ENCODE results near the gene ACOX2.

ACOX2 gene

GRCh38 chr3:58567251-58567515, 30.2 kb upstream of the ACOX2 start:
- peaks cover 3% of the 10 kb centered on the region for H3K4me1 ChIP-seq (ENCODE audit: control insufficient read depth, insufficient read depth, low read length, poor library complexity, severe bottlenecking)
- H3K27me3 ChIP-seq (replicated peaks; ENCODE audit: control insufficient read depth, insufficient read depth, low read length, poor library complexity, severe bottlenecking) = no peaks in the 10 kb centered on the region
- DNase-seq = no peak
- no peaks in the 10 kb centered on the region for H3K36me3 ChIP-seq (ENCODE audit: control insufficient read depth, insufficient read depth, low read length)
- H3K4me3 ChIP-seq (ENCODE audit: insufficient read depth, low read depth, low read length, poor library complexity, severe bottlenecking) = no peak overlapping the region
- no peak overlapping the region for H3K27ac ChIP-seq (ENCODE audit: insufficient read depth, low read length, poor library complexity, severe bottlenecking)
- no peaks in the 10 kb centered on the region for H3K9me3 ChIP-seq (ENCODE audit: control insufficient read depth, low read length)

DNA sequence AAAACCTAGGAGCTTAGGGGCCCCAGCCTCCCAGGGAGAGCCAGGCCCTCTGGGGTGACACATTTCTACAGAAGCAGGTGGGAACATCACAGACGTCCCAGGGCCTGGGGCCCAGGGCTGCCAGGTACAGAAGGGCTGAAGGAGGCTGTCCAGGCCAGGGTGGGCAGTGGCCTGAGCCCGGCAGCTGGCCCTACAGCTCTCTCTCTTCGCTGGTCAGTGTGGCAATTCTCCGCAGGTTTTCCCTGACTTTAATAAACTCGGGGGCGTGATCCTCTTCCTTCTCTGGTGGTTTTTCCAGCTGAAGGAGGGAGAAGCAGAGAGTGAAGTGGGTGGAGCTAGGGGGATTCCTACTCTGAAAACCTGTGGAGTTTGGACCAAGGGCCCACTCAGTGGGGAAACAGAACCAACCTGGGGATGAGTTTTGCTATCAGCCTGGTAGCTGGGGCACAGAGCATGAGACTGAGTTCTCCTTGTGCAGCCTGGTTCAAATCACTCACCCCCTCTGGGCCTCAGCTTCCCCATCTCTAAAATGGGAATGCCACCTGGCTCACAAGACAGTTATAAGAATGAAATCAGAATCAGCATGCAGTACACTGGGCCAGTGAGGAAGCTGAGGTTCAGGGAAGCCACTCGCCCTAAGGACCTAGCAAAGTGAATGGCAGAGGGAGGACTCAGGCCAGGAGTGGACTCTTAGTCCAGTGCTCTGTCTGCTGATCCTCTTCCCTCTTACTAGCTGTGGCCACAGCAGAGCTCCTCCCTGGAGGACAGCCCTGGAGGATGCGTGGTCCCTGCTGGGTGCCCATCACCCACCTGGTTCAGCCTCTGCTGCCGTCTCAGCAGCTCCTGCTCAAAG, 29.6 kb upstream of the ACOX2 start:
- Histone ChIP-seq H3K4me1 (ENCODE audit: control insufficient read depth, insufficient read depth, low read length, poor library complexity, severe bottlenecking) (peaks cover 3% of the 10 kb centered on the region), H3K27me3 (replicated peaks; ENCODE audit: control insufficient read depth, insufficient read depth, low read length, poor library complexity, severe bottlenecking) (no peaks in the 10 kb centered on the region), H3K9me3 (ENCODE audit: control insufficient read depth, low read length) (no peaks in the 10 kb centered on the region), H3K36me3 (ENCODE audit: control insufficient read depth, insufficient read depth, low read length) (no peaks in the 10 kb centered on the region), H3K4me3 (ENCODE audit: insufficient read depth, low read depth, low read length, poor library complexity, severe bottlenecking) (no peak overlapping the region), H3K27ac (ENCODE audit: insufficient read depth, low read length, poor library complexity, severe bottlenecking) (no peak overlapping the region)
- DNase-seq = no peak

- Histone ChIP-seq H3K4me3 (ENCODE audit: insufficient read depth, low read depth, low read length, poor library complexity, severe bottlenecking) (no peak overlapping the region), H3K27ac (ENCODE audit: insufficient read depth, low read length, poor library complexity, severe bottlenecking) (no peak overlapping the region), H3K36me3 (ENCODE audit: control insufficient read depth, insufficient read depth, low read length) (no peaks in the 10 kb centered on the region), H3K9me3 (ENCODE audit: control insufficient read depth, low read length) (no peaks in the 10 kb centered on the region), H3K4me1 (ENCODE audit: control insufficient read depth, insufficient read depth, low read length, poor library complexity, severe bottlenecking) (peaks cover 3% of the 10 kb centered on the region), H3K27me3 (replicated peaks; ENCODE audit: control insufficient read depth, insufficient read depth, low read length, poor library complexity, severe bottlenecking) (no peaks in the 10 kb centered on the region)
- no peak for DNase-seq
These were observed 28.8 kb upstream of the ACOX2 start for GRCh38 chr3:58565621-58566397.

GRCh38 chr3:58564456-58565160, 27.6 kb upstream of the ACOX2 start:
- Histone ChIP-seq H3K9me3 (ENCODE audit: control insufficient read depth, low read length) (no peaks in the 10 kb centered on the region), H3K27ac (ENCODE audit: insufficient read depth, low read length, poor library complexity, severe bottlenecking) (no peak overlapping the region), H3K4me3 (ENCODE audit: insufficient read depth, low read depth, low read length, poor library complexity, severe bottlenecking) (no peak overlapping the region), H3K36me3 (ENCODE audit: control insufficient read depth, insufficient read depth, low read length) (no peaks in the 10 kb centered on the region), H3K27me3 (replicated peaks; ENCODE audit: control insufficient read depth, insufficient read depth, low read length, poor library complexity, severe bottlenecking) (no peaks in the 10 kb centered on the region), H3K4me1 (ENCODE audit: control insufficient read depth, insufficient read depth, low read length, poor library complexity, severe bottlenecking) (peaks cover 3% of the 10 kb centered on the region)
- DNase-seq = no peak

DNA sequence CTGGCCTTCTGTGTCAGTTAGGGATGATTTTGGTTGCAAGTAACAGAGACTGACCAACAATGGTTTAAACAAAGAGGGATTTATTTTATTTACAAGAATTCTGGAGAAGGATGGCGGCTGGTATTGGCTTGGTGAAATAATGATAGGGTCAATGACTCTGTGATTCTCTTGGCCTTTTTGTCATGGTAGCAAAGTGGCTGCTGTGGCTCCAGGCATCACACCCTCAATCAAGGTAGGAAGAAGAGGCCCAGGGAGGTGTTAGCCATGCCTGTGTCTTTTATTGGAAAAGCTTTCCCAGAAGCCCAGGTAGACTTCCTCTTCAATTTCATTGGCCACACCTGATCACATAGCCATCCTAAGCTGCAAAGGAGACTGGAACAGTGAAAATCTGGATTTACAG, 27.1 kb upstream of the ACOX2 start:
- Histone ChIP-seq H3K27me3 (replicated peaks; ENCODE audit: control insufficient read depth, insufficient read depth, low read length, poor library complexity, severe bottlenecking) (no peaks in the 10 kb centered on the region), H3K27ac (ENCODE audit: insufficient read depth, low read length, poor library complexity, severe bottlenecking) (no peak overlapping the region), H3K4me1 (ENCODE audit: control insufficient read depth, insufficient read depth, low read length, poor library complexity, severe bottlenecking) (peaks cover 3% of the 10 kb centered on the region), H3K9me3 (ENCODE audit: control insufficient read depth, low read length) (no peaks in the 10 kb centered on the region), H3K4me3 (ENCODE audit: insufficient read depth, low read depth, low read length, poor library complexity, severe bottlenecking) (no peak overlapping the region), H3K36me3 (ENCODE audit: control insufficient read depth, insufficient read depth, low read length) (no peaks in the 10 kb centered on the region)
- no peak for DNase-seq

DNA sequence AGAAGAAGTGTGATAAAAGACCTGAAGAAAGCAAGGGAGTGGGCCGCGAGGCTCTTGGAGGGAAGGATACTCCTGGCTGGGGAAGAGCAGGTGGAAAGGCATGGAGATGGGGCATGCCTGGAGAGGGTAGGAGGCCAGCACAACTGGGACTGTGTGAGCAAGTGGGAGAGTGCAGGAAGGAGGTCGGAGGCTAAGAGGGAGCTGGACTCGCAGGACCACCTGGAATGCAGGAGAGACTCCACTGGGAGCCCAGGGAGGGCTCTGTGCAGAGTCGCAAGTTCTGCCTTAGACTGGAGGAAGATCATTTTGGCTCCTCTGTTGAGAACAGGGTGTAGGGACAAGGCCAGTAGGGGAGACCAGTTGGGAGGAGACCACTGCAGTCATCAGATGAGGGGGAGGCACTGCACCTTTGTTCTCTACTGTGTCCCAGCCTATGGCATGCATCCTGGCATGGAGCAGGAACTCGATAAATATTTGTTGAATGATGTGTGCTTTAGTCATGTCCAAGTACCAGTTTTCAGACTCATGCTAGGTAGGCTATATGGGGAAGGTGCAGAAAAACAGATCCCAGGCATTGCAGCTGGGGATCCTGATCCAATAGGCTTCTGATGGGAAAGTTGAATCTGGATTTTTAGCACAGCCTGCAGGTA, 26.5 kb upstream of the ACOX2 start:
- no peak overlapping the region for H3K27ac ChIP-seq (ENCODE audit: insufficient read depth, low read length, poor library complexity, severe bottlenecking)
- no peaks in the 10 kb centered on the region for H3K36me3 ChIP-seq (ENCODE audit: control insufficient read depth, insufficient read depth, low read length)
- DNase-seq = no peak
- no peaks in the 10 kb centered on the region for H3K27me3 ChIP-seq (replicated peaks; ENCODE audit: control insufficient read depth, insufficient read depth, low read length, poor library complexity, severe bottlenecking)
- no peaks in the 10 kb centered on the region for H3K9me3 ChIP-seq (ENCODE audit: control insufficient read depth, low read length)
- no peak overlapping the region for H3K4me3 ChIP-seq (ENCODE audit: insufficient read depth, low read depth, low read length, poor library complexity, severe bottlenecking)
- no peaks in the 10 kb centered on the region for H3K4me1 ChIP-seq (ENCODE audit: control insufficient read depth, insufficient read depth, low read length, poor library complexity, severe bottlenecking)

GRCh38 chr3:58562498-58562897, 25.5 kb upstream of the ACOX2 start:
- no peak for DNase-seq
- no peaks in the 10 kb centered on the region for H3K9me3 ChIP-seq (ENCODE audit: control insufficient read depth, low read length)

DNA sequence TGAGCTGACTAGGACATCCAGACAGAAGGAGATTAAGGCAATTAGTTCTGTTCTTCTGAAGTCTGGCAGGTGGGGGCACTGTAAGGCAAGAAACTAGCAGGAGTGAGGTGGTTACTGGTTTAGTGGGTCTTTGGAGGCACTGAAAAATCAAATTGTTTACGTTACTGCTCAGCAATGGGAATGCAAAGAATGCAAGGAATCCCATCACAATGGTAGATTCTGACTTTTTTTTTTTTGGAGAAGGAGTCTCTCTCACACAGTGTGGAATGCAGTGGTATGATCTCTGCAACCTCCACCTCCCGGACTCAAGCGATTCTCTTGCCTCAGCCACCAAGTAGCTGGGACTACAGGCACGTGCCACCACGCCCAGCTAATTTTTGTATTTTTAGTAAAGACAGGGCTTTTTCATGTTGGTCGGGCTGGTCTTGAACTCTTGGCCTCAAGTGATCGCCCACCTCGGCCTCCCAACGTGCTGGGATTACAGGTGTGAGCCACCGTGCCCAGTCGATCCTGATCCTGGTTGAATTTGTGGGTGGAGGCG, 23.9 kb upstream of the ACOX2 start:
- Histone ChIP-seq H3K27me3 (replicated peaks; ENCODE audit: control insufficient read depth, insufficient read depth, low read length, poor library complexity, severe bottlenecking) (no peaks in the 10 kb centered on the region), H3K4me1 (ENCODE audit: control insufficient read depth, insufficient read depth, low read length, poor library complexity, severe bottlenecking) (no peaks in the 10 kb centered on the region), H3K9me3 (ENCODE audit: control insufficient read depth, low read length) (no peaks in the 10 kb centered on the region), H3K27ac (ENCODE audit: insufficient read depth, low read length, poor library complexity, severe bottlenecking) (no peak overlapping the region), H3K36me3 (ENCODE audit: control insufficient read depth, insufficient read depth, low read length) (no peaks in the 10 kb centered on the region), H3K4me3 (ENCODE audit: insufficient read depth, low read depth, low read length, poor library complexity, severe bottlenecking) (no peak overlapping the region)
- DNase-seq = no peak

More at GRCh38 chr3:58562498-58562897, 25.5 kb upstream of the ACOX2 start:
- H3K36me3 ChIP-seq (ENCODE audit: control insufficient read depth, insufficient read depth, low read length) = no peaks in the 10 kb centered on the region
- H3K27me3 ChIP-seq (replicated peaks; ENCODE audit: control insufficient read depth, insufficient read depth, low read length, poor library complexity, severe bottlenecking) = no peaks in the 10 kb centered on the region
- H3K4me1 ChIP-seq (ENCODE audit: control insufficient read depth, insufficient read depth, low read length, poor library complexity, severe bottlenecking) = no peaks in the 10 kb centered on the region
- no peak overlapping the region for H3K4me3 ChIP-seq (ENCODE audit: insufficient read depth, low read depth, low read length, poor library complexity, severe bottlenecking)
- H3K27ac ChIP-seq (ENCODE audit: insufficient read depth, low read length, poor library complexity, severe bottlenecking) = no peak overlapping the region

- Histone ChIP-seq H3K27me3 (replicated peaks; ENCODE audit: control insufficient read depth, insufficient read depth, low read length, poor library complexity, severe bottlenecking) (no peaks in the 10 kb centered on the region), H3K36me3 (ENCODE audit: control insufficient read depth, insufficient read depth, low read length) (no peaks in the 10 kb centered on the region), H3K4me1 (ENCODE audit: control insufficient read depth, insufficient read depth, low read length, poor library complexity, severe bottlenecking) (no peaks in the 10 kb centered on the region), H3K9me3 (ENCODE audit: control insufficient read depth, low read length) (no peaks in the 10 kb centered on the region), H3K27ac (ENCODE audit: insufficient read depth, low read length, poor library complexity, severe bottlenecking) (no peak overlapping the region), H3K4me3 (ENCODE audit: insufficient read depth, low read depth, low read length, poor library complexity, severe bottlenecking) (no peak overlapping the region)
- DNase-seq = no peak
These were observed 22.6 kb upstream of the ACOX2 start for GRCh38 chr3:58559586-58559985.

All from effector memory CD4-positive, alpha-beta T cell (primary cell).